Measurements from ENCODE around the gene PLCH1. TPM values are rescaled to one million over a fixed set of nuclear protein-coding genes. Genes with fewer than 3 reads are reported as not detected.

The PLCH1 gene
- total and polyA plus RNA-seq, 12 donors: under 0.01 to 0.28 (median 0.10) TPM; not detected in 2

GRCh38 chr3:155772801-155773200, 27.9 kb upstream of the PLCH1 start:
- H3K9me3 ChIP-seq (replicated peaks in 1 of 3): no peaks in the 10 kb centered on the region
- DNase-seq: no peak
- no peak overlapping the region for H3K27ac ChIP-seq
- no peaks in the 10 kb centered on the region for H3K27me3 ChIP-seq
- 95 to 100% (median 100%) methylated on average over 1 of the region's 1 CpG for WGBS, 4 donors
- no peaks in the 10 kb centered on the region for H3K4me1 ChIP-seq (replicated peaks in 1 of 2)
- TF ChIP-seq POLR2A (IDR thresholded peaks at IDR 0.05) (no peak), CTCF (IDR thresholded peaks at IDR 0.05) (no peak)
- intact Hi-C loops (cut with DNase I): no loop called here
- H3K4me3 ChIP-seq: no peak overlapping the region
- H3K36me3 ChIP-seq (replicated peaks in 1 of 2): peaks cover 0 to 4% of the 10 kb centered on the region in 2 donors

GRCh38 chr3:155771126-155771525, 26.3 kb upstream of the PLCH1 start:
- no peak overlapping the region for H3K27ac ChIP-seq
- TF ChIP-seq CTCF (IDR thresholded peaks at IDR 0.05): no peak
- no peak for TF ChIP-seq POLR2A (IDR thresholded peaks at IDR 0.05)
- DNase-seq: no peak
- whole genome bisulfite sequencing, 4 donors: 91 to 98% (median 96%) methylated on average over 6 of the region's 6 CpGs
- H3K4me1 ChIP-seq (replicated peaks in 1 of 2): no peaks in the 10 kb centered on the region
- H3K36me3 ChIP-seq (replicated peaks in 1 of 2): peaks cover 0 to 4% of the 10 kb centered on the region in 2 donors
- no peak overlapping the region for H3K4me3 ChIP-seq
- no peaks in the 10 kb centered on the region for H3K9me3 ChIP-seq (replicated peaks in 1 of 3)
- H3K27me3 ChIP-seq: no peaks in the 10 kb centered on the region
- intact Hi-C loops (cut with DNase I): no loop called here

GRCh38 chr3:155766206-155766605, 21.3 kb upstream of the PLCH1 start:
- intact Hi-C loops (cut with DNase I): no loop called here
- Histone ChIP-seq H3K4me3 (no peak overlapping the region), H3K36me3 (replicated peaks in 1 of 2) (no peaks in the 10 kb centered on the region), H3K27me3 (no peaks in the 10 kb centered on the region), H3K9me3 (replicated peaks in 1 of 3) (no peaks in the 10 kb centered on the region), H3K4me1 (replicated peaks in 1 of 2) (no peaks in the 10 kb centered on the region), H3K27ac (no peak overlapping the region)
- TF ChIP-seq POLR2A (IDR thresholded peaks at IDR 0.05) (no peak), CTCF (IDR thresholded peaks at IDR 0.05) (no peak)
- DNase-seq: no peak
- WGBS, 4 donors: 85 to 96% (median 89%) methylated on average over 1 of the region's 1 CpG

GRCh38 chr3:155763870-155764463, 19.1 kb upstream of the PLCH1 start:
- Histone ChIP-seq H3K9me3 (replicated peaks in 1 of 3) (no peaks in the 10 kb centered on the region), H3K4me3 (no peak overlapping the region), H3K27ac (no peak overlapping the region), H3K4me1 (replicated peaks in 1 of 2) (no peaks in the 10 kb centered on the region), H3K36me3 (replicated peaks in 1 of 2) (no peaks in the 10 kb centered on the region), H3K27me3 (no peaks in the 10 kb centered on the region)
- WGBS, 4 donors: 82 to 92% (median 86%) methylated on average over 3 of the region's 3 CpGs
- intact Hi-C loops (cut with DNase I): no loop called here
- no peak for TF ChIP-seq POLR2A (IDR thresholded peaks at IDR 0.05)
- TF ChIP-seq CTCF (IDR thresholded peaks at IDR 0.05): no peak
- no peak for DNase-seq

Measured in adrenal gland (tissue), 12 donors.